ENCODE results near the gene PSAPL1.
A peak's percentile ranks its signal among the peaks of the same experiment; 100 is the strongest.

DNA sequence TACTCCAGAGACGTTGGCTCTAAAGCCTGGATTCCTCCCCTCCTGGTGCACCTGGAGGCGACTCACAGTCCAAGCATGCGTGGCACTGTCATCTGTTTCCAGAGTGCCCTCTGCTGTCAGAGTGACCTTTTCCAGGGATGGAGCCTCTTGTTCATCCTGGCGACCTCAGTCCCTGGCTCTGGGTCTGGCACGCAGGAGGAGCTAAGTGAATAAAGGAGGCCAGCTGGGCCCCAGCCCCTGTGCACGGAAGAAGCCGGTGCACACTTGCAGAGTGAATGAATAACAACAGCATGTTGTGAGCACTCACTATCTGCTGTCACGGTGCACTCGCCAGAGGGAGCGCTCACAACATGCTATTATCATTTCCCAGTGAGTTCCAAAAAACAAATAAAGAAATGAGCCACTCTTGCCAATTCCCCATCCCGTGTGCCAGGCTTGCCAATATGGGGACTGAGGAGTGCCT, 27.8 kb upstream of the PSAPL1 start:
- TF ChIP-seq, protein P1, sequence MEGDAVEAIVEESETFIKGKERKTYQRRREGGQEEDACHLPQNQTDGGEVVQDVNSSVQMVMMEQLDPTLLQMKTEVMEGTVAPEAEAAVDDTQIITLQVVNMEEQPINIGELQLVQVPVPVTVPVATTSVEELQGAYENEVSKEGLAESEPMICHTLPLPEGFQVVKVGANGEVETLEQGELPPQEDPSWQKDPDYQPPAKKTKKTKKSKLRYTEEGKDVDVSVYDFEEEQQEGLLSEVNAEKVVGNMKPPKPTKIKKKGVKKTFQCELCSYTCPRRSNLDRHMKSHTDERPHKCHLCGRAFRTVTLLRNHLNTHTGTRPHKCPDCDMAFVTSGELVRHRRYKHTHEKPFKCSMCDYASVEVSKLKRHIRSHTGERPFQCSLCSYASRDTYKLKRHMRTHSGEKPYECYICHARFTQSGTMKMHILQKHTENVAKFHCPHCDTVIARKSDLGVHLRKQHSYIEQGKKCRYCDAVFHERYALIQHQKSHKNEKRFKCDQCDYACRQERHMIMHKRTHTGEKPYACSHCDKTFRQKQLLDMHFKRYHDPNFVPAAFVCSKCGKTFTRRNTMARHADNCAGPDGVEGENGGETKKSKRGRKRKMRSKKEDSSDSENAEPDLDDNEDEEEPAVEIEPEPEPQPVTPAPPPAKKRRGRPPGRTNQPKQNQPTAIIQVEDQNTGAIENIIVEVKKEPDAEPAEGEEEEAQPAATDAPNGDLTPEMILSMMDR (IDR thresholded peaks at IDR 0.05): peak; percentile 47
- no peak for TF ChIP-seq ZFX (IDR thresholded peaks at IDR 0.05; ENCODE audit: borderline replicate concordance)

All from 22Rv1 (cell line).